HFF-Myc (cell line): Measurements from ENCODE around the gene RAPGEF5.

Source experiments
- DNase-seq: peaks from one replicate; pipeline ENCODE4 v3.0.0-alpha.2; 2011; ENCODE audit warnings: low read depth; ENCODE audit errors: extremely low read depth
- H3K4me3 ChIP-seq: replicated peaks from 2 replicates; pipeline ENCODE4 v1.5.1; 2011; ENCODE audit warnings: low read depth, mild to moderate bottlenecking, control low read depth, low read length
- CTCF ChIP-seq: IDR thresholded peaks from 2 replicates; pipeline ENCODE4 v1.5.1; 2012; ENCODE audit warnings: mild to moderate bottlenecking, low read depth, low read length, control low read depth; ENCODE audit errors: missing control alignments

Gene RAPGEF5

GRCh38 chr7:22356701-22357310 lies at the start of gene RAPGEF5:
RAPGEF5 (minus strand) TSS chr7:22357154; CDS start chr7:22357060, 94 bp downstream.
- TF ChIP-seq CTCF = no peak
- H3K4me3 ChIP-seq = no peak within 1 kb of the TSS
- no peak for DNase-seq

DNA sequence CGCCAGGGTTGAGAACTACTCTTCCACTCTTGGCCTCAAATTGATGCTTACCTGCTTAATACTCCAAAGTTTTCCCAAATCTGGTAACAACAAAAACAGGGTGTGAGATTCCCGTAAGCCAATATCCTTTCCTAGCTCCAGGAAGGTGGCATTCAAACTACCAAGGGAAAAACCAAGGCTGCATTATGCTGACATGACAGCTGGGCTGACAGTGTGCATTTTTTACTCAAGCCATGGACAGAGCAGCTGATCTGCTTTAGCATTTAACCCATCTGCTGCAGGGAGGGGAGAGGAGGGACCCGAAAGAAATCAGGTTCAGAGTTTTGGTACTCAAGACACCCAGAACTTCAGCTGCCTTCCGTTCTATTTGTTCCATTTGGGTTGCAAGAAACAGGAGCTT lies 49.8 kb upstream of the RAPGEF5 start:
- no peak for TF ChIP-seq CTCF
- DNase-seq = no peak

GRCh38 chr7:22404421-22405023 lies 47.6 kb upstream of the RAPGEF5 start:
- no peak for DNase-seq
- TF ChIP-seq CTCF = no peak

More for the DNA sequence above, 49.8 kb upstream of the RAPGEF5 start:
- no peak overlapping the region for H3K4me3 ChIP-seq

DNA sequence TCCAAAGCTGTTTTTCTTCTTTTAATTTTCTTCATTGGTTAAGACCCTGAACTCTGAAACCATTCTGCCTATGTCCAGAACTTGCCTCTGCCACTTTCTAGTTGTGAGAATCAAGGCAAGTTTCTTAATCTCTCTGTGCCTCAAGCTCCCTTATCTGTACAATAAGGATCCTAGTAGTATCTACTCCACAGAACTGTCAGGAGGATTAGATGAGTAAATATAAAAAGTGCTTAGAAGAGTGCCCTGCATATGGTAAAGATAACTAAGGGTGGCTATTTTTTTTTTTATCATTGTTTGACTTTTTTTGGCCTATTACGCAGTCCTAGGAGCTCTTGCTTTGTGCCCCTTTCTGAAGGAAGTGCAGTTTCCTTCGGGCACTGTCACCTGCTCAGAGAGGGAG lies 46.4 kb upstream of the RAPGEF5 start:
- H3K4me3 ChIP-seq = no peak overlapping the region
- TF ChIP-seq CTCF = no peak
- no peak for DNase-seq

More at GRCh38 chr7:22404421-22405023, 47.6 kb upstream of the RAPGEF5 start:
- H3K4me3 ChIP-seq = no peak overlapping the region

GRCh38 chr7:22402250-22402649 lies 45.3 kb upstream of the RAPGEF5 start:
- H3K4me3 ChIP-seq = no peak overlapping the region
- DNase-seq = no peak
- no peak for TF ChIP-seq CTCF

DNA sequence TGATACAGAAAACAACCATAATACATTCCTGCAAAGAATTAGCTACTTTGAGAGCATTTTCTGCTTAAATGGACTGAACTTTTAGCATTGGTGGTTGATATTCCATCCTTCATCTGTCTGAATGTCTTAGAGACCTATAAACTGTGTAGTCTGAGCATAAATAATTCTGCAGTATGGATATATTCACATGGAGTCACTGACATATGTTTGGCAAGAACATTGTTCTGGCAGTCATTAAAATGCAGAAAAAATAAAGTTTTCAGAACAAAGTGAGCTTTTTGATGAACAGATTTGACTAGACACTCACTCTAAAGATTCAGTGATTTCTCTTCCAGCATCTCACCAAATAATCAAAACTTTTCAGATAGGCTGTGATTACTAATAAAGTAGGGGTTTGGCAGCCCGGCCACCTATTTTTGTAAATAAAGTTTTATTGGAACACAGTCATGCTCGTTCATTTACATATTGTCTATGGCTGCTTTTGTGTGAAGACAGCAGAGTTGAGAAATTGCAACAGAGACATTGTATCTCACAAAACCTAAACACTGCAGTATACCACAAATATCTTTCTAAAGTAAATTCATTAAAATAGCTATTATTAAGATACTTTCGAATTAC lies 44.1 kb upstream of the RAPGEF5 start:
- TF ChIP-seq CTCF = no peak

More for the DNA sequence above, 44.1 kb upstream of the RAPGEF5 start:
- no peak for DNase-seq
- no peak overlapping the region for H3K4me3 ChIP-seq
